ENCODE data around the gene PLA2G4B.

The PLA2G4B gene

DNA sequence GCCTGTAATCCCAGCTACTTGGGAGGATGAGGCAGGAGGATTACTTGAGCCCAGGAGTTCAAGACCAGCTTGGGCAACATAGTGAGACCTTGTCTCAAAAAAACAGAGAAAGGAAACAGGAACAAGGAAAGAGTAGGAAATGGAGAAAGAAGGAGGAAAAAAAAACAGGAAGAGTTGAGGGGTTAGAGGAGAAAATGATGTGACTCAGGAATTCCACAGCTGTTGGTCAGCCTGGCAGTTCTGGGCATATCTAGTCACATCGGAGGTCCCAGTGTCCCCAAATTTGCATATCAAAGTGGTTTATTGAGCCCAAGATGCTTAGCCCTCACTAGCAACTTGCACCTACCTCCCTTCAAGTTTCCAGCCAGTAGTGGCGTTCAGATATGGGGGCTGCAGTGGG is 29.5 kb upstream of the PLA2G4B start:
- no peak for DNase-seq (ENCODE audit: low read depth, low spot score)

DNA sequence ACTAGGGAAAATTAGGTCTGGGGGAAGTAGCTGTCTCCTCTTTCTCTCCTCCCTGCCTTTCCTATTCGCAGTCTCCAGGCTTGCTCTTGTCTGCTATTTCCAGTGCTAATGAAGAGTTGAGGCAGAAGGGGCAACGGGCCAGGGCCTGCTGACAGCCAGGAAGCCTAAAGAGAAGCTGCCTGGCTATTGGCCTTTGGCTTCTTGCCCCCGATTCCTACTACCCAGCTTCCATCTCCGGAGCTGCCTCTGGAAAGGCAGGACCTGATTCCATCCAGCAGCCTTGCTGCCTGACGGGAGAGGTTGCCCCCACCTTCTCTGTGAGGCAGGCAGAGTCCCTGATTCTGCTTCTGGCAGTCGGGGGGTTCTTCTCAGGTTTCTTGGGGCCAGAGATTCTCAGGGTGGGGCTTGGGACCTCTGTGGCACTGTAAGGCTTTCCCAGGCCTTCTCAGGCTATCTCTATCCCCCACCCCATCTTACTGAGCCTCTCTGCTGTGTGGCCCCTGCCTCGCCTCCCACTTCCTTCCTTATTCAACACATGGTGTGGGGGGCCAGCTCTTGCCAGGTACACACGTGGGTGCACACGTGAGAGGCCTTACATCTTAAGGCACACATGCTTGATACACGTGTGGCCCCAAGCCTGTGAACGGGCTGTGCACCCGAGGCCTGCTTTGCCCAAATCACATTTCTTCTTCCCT is 29.0 kb upstream of the PLA2G4B start:
- DNase-seq (ENCODE audit: low read depth, low spot score): no peak

DNA sequence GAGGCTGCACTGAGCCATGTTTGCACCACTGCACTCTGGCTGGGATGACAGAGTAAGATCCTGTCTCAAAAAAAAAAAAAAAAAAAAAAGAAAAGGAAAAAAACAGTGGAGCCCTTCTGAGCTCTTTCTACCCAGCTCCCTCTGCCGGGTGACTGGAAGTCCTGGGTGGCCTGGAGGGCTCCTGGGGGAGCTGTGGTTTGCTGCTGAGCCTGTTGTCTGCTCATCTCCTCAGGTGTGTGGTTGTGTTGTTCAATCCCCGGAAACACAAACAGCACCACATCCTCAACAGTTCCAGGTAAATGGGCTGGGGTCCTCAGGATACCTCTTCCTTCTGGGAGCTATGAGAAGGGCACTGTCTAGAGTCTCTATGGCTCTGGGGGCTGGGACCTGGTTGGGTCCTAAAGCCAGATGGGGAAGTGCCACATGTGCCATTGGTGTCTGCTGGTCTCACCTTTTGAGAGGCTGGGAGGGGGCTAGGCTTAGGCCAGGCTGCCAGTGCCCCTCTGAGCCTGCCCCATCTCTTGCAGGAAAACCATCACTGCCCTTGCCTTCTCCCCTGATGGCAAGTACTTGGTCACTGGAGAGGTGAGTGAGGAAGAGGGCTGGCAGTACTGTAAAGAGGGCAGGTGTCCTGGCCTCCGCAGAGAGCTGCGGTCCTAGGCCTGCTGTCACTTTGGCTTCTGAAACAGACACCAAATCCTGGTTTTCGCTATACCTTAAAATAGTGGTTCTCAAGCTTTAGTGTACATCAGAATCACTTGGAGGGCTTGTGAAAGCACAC is 27.8 kb upstream of the PLA2G4B start:
- no peak for DNase-seq (ENCODE audit: low read depth, low spot score)

DNA sequence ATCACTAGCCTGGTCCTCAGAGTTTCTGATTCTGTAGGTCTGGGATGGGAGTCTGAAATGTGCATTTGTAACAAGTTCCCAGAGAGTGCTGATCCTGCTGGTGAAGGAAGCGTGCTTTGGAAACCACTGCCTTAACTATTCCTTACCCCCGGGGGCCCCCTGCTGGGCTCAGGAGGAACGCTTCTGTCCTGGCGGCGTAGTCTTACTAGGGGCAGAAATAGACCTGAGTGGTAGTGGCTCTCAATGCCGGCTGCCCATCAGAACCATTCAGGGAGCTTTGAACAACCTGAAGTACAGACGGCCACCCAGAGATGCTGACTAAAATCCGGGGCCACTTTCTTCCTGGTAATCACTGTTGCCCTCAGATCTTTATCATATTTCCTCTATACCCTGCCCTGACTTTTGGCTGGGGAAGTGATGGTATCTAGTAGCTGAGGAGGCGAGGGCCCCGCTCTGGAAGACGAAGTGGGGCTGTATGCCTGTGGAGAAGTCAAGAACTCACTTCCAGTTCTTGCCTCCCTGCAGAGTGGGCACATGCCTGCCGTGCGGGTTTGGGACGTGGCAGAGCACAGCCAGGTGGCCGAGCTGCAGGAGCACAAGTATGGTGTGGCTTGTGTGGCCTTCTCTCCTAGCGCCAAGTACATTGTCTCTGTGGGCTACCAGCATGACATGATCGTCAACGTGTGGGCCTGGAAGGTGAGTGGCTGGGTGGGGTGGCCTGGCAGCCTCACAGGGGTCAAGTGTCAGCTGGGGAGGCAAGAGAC is 27.0 kb upstream of the PLA2G4B start:
- peak; percentile 34 for DNase-seq (ENCODE audit: low read depth, low spot score)

DNA sequence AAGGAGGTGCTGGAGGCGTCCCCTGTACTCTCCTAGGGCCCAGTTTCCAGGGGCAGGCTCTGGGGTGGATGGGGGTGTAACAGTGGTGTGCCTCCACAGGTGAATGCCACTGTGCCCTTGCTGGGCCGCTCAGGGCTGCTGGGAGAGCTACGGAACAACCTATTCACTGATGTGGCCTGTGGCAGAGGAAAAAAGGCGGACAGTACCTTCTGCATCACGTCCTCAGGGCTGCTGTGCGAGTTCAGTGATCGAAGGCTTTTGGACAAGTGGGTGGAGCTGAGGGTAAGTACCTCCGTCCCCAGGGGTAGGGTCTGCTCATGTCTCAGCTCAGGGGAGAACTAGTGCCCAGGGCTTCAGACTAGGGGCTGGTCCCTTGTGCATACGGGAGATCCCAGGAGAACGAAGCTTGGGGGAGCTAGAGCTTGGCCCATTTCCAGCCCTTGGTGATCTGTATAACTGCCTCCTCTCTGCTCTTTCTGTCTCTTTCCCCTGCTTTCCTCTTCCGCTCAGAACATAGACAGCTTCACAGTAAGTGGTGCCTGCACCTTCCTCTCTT is 25.7 kb upstream of the PLA2G4B start:
- no peak for DNase-seq (ENCODE audit: low read depth, low spot score)

DNA sequence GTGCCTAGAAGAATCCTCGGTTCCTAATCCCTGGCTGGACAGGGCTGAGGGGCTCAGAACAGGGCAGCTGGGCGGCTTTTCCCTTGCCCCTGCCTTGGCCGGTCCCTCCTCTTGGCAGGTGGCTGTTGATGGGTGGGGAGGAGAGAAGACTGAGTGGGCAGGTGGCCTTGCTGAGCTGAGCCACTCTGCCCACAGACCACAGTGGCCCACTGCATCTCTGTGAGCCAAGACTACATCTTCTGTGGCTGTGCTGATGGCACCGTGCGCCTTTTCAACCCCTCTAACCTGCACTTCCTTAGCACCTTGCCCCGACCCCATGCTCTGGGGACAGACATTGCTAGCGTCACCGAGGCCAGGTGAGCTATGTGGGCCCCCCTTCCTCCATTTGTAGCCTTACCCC is 25.2 kb upstream of the PLA2G4B start:
- DNase-seq (ENCODE audit: low read depth, low spot score): no peak

DNA sequence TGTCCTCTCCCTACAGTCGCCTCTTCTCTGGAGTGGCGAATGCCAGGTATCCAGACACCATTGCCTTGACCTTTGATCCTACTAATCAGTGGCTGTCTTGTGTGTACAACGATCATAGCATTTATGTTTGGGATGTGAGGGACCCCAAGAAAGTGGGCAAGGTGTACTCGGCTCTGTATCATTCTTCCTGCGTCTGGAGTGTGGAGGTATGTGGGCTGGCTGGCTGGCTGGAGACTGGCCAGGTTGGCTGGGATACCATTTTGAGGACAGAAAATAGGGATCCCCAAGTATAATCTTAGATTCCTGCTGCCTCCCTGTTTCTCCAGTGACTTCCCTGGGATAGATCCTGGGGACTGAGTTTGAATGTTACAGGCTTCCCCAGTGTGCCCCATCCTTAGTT is 24.1 kb upstream of the PLA2G4B start:
- no peak for DNase-seq (ENCODE audit: low read depth, low spot score)

DNA sequence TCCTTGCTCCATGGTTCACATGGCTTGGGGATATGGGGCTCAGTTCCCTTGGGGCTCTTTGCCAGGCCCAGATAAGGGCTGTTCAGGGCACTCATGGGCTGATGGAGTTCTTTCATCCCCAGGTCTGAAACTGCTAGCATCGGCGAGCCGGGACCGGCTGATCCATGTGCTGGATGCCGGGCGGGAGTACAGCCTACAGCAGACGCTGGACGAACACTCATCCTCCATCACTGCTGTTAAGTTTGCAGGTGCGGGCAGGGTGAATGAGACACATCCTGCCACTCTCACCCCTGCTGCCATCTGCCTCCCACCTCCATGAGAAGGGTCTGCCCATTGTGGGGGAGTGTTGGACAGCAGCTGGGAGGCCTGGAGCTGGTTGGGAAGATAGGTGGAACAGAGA is 21.9 kb upstream of the PLA2G4B start:
- DNase-seq (ENCODE audit: low read depth, low spot score): no peak

DNA sequence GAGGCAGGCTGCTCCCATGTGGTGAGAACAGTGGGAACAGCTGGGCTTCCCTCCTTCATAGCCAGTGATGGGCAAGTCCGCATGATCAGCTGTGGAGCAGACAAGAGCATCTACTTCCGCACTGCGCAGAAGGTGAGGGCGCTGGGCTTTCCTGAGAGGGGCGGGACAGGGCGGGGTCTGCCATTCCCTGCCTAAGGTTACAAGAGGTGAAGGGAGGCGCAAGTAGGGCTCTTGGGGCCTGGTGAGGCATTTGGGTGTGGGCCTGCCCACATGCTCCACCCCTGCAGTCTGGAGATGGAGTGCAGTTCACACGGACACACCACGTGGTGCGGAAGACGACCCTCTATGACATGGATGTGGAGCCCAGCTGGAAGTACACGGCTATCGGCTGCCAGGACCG is 21.3 kb upstream of the PLA2G4B start:
- DNase-seq (ENCODE audit: low read depth, low spot score): no peak

DNA sequence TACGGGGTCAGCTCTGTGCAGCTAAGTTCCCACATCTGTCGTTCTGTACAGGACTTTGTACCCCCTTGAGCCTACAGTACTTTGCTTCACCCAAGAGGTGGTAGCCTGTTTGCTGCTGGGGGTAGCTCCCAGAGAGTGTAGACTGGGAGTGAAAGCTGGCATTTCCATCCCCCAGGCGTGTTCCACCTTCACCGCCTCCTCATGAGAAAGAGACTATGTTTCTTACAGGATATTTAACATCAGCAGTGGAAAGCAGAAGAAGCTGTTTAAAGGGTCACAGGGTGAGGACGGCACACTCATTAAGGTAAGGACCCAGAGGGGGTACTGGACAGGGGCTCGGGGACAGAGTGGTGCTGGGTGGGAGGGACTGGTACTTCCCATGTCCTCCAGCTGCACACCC is 20.9 kb upstream of the PLA2G4B start:
- no peak for DNase-seq (ENCODE audit: low read depth, low spot score)

DNA sequence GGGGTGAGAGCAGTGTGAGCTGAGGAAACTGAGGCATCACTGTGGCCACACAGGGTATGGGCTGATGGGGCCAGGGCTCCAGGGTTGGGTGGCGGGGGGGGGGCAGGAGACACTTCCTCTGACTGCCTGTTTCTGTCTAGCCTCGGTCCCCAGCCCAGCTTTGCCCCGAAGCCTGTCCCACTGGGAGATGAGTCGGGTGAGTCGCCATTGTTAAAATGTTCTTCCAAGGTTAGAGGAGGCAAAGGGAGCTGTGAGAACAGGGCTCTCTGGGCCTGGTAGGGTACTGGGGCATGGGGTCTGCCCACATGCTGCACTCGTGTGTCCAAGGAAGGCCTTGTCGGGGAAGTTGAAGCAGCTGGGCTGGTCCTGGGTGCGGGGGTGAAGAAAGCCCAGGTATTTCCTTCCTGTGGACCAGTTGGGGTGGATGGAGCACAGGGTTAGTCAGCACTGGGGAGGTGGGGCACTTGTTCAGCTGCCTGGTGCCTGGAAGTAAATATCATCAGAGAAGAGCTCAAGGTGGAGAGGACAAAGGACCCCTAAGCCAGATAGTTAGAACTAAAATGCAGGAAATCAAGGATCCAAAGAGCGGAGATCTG is 19.1 kb upstream of the PLA2G4B start:
- no peak for DNase-seq (ENCODE audit: low read depth, low spot score)

DNA sequence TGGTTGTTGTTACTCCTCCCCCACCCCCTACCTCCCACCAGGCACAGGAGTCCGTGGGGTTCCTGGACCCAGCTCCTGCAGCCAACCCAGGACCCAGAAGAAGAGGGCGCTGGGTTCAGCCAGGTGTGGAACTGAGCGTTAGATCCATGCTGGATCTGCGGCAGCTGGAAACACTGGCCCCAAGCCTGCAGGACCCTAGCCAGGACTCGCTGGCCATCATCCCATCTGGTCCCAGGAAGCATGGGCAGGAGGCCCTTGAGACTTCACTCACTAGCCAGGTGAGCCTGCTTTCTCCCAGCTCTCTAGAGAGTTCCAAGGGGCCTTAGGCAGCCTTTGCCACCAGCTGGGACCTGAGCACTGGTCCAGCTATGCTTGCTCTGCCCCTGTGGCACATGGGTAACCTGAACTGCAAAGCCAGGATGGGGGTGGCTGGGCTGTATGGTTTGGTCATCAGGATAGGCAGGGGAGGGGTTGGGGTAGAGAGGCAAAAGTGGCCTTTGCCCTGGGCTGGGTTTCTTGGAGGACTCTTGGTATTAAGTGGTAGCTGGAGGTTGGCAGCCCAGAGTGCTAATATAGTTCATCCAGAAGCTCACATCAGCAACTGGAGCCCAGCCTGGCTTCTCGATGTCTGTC is 17.7 kb upstream of the PLA2G4B start:
- no peak for DNase-seq (ENCODE audit: low read depth, low spot score)

DNA sequence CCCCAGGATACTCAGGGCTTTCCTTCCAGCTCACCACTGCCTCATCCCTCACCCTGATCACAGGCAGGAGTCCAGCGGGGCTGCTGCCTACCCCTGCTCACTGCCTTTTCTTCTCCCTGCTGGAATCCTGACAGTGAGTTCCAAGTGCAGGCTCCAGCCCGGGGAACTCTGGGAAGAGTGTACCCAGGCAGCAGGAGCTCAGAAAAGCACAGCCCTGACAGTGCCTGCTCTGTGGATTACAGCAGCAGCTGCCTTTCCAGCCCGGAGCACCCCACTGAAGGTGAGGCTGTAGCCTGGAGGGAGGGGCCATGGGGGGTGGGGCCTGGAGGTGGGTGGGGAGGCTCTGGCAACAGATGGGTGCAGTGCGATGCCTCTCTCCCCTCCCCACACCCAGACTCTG is 16.8 kb upstream of the PLA2G4B start:
- DNase-seq (ENCODE audit: low read depth, low spot score): no peak

DNA sequence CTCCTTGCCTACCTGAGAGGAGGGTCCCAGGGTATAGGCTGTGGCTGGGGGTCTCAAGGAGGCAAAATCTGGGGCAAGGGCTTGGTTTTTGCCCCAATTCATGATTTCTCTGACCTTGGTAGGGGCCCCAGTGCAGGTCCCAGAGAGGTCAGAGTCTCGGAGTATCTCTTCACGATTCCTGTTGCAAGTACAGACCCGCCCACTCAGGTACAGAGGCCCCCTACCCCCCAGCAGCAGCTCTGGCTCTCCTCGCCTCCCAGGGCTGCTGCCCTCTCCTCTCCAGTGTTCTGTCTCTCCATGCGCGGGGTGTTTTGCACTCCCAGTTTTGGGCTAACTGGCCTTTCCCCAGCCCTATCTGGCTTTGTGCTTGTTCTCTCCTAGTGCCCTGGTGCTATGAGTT is 16.2 kb upstream of the PLA2G4B start:
- no peak for DNase-seq (ENCODE audit: low read depth, low spot score)

DNA sequence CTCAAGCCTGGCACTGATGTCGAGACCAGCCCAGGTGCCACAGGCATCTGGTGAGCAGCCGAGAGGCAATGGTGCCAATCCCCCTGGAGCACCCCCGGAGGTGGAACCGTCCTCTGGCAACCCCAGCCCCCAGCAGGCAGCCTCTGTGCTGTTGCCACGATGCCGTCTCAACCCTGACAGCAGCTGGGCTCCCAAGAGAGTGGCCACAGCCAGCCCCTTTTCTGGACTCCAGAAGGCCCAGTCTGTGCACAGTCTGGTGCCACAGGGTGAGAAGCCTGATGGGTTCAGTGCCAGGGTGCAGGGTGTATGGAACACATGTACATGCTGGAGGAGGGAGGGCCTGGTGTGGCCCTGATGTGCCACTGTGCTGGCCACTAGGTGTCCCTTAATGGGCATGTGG is 15.7 kb upstream of the PLA2G4B start:
- DNase-seq (ENCODE audit: low read depth, low spot score): no peak

DNA sequence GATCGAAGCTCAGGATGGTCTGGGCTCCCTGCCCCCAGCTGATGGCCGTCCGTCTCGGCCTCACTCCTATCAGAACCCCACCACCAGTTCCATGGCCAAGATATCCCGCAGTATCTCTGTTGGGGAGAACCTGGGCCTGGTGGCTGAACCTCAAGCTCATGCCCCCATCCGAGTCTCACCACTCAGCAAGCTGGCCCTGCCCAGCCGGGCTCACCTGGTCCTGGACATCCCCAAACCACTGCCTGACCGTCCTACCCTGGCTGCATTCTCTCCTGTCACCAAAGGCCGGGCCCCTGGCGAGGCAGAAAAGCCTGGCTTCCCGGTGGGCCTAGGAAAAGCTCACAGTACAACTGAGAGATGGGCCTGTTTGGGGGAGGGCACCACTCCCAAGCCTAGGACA is 15.1 kb upstream of the PLA2G4B start:
- no peak for DNase-seq (ENCODE audit: low read depth, low spot score)

DNA sequence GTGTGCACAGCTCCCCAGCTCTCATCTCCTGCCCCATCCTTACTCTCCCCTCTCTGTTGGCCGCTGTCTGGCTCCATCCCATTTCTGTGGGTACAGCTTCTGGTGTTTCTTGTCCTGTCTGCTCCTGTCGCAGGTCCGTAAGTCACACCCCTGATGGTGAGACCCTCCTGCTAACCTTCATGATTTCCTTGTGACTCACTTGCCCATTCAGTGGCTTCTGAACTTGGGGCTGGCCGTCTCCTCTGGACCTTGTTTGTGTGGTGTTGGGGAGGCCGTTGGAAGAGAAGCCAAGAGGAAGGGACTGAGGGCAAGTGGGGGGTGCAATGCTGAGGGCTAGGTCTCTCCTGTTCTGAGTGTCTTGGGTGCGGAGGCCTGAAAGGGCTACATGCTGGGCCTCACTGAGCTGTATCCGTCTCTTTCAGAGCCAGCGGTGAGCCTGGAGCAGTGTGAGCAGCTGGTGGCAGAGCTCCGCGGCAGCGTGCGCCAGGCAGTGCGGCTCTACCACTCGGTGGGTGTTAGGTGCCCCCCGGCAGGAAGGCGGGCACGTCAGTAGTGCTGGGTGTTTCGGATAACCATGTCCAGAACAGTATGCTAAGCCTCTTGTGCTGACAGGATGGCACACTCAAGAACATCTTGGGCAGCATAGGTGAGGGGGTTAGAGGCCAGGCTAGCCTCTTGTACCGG is 14.4 kb upstream of the PLA2G4B start:
- no peak for DNase-seq (ENCODE audit: low read depth, low spot score)

DNA sequence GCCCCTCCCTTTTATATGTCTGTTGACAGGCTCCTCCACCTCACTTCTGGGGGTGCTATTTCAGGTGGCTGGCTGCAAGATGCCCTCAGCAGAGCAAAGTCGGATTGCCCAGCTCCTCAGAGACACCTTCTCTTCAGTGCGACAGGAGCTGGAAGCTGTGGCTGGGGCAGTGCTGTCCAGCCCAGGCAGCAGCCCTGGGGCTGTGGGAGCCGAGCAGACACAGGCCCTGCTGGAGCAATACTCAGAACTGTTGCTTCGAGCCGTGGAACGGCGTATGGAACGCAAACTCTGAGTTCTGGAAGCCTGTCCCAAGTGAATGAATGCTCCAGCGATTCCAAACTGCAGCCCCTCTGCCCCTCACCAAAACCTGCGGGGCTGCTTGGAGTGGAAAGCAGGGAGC is 13.5 kb upstream of the PLA2G4B start:
- no peak for DNase-seq (ENCODE audit: low read depth, low spot score)

DNA sequence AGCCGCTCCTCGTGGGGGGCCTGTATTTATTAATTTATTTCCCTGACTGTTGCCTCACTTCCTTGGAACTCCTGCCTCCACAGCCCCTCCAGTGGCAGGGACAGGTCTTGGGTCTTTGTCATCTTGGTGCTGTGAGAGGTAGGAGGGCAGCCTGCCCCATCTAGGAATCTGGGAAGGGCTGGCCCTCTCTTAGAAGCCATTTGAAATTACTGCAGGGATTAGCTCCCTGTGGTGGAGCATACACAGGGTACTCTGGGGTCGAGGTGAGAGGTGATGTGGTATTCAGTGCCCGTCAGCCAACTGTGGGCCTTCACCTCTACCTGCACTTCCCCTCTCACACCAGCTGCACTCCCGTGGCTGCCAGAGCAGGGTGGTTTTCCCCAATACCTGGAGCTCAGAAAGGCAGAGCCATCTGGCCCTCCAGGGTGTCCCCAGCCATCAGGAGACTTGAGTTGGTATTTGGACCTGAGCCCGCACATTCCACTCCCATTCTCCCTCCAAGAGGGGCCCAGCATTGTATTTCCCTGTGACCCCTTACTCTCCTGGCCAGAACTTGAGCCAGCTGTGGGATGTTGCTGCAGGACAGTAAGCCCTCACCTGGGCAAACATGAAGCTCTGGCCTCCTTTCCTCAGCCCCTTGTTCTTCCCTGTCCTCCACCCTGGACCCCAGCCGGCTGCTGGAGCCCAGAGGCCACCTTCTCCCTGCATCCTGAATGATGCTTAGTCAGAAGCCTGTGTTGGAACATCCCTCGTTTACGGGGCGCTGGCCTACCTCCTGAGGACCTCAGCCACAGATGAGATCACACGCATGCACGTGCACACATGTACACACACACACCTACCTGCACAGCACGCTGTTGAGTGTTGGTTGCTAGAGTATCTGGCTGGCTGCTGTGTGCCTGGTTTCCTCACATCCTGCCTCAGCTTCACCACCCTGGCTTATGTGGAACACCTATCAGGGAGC is 12.8 kb upstream of the PLA2G4B start:
- no peak for DNase-seq (ENCODE audit: low read depth, low spot score)

Measured in activated naive CD8-positive, alpha-beta T cell treated with anti-CD3 and anti-CD28 coated beads, Interleukin-2, amount 50 U/mL, for 16 hours (primary cell).